ENCODE measurements around the gene GBP7. TPM values are rescaled to one million over a fixed set of nuclear protein-coding genes. Genes with fewer than 3 reads are reported as not detected.

Gene GBP7
- polyA plus RNA-seq, 1 donor from 2014 or later: not detected

GRCh38 chr1:89206373-89206772 is 30.6 kb upstream of the GBP7 start:
- Histone ChIP-seq H2AFZ (ENCODE audit: low read depth, low read length) (no peak overlapping the region), H3K36me3 (ENCODE audit: insufficient read depth, low read length) (no peaks in the 10 kb centered on the region), H3F3A (ENCODE audit: insufficient read depth, low read length, poor library complexity, severe bottlenecking) (no peaks in the 10 kb centered on the region), H3K4me2 (ENCODE audit: low read length) (no peak overlapping the region), H3K9me3 (ENCODE audit: low read length) (no peaks in the 10 kb centered on the region), H3K4me3 (ENCODE audit: low read length) (no peak overlapping the region), H3K9me2 (ENCODE audit: insufficient read depth, low read length) (no peaks in the 10 kb centered on the region), H4K20me1 (ENCODE audit: insufficient read depth) (no peaks in the 10 kb centered on the region), H3K79me2 (replicated peaks; ENCODE audit: insufficient read depth, low read length) (no peaks in the 10 kb centered on the region), H3K27me3 (ENCODE audit: insufficient read depth, low read depth, low read length) (no peaks in the 10 kb centered on the region), H3K27ac (ENCODE audit: low read length) (no peak overlapping the region), H3K9ac (ENCODE audit: low read length) (no peak overlapping the region)
- TF ChIP-seq POLR2AphosphoS5 (IDR thresholded peaks at IDR 0.05) (no peak), TAF1 (IDR thresholded peaks at IDR 0.05; ENCODE audit: low read depth) (no peak), MXI1 (conservative IDR thresholded peaks at IDR 0.05; ENCODE audit: poor library complexity, severe bottlenecking) (no peak), CTCF (IDR thresholded peaks at IDR 0.05; ENCODE audit: poor library complexity, severe bottlenecking) (no peak), EP300 (conservative IDR thresholded peaks at IDR 0.05; ENCODE audit: poor library complexity, severe bottlenecking) (no peak), EZH2 (IDR thresholded peaks at IDR 0.05; ENCODE audit: borderline replicate concordance, insufficient read depth, low read length, poor library complexity, severe bottlenecking) (no peak), RAD21 (conservative IDR thresholded peaks at IDR 0.05) (no peak), REST (IDR thresholded peaks at IDR 0.05; ENCODE audit: borderline replicate concordance) (no peak), SMC3 (conservative IDR thresholded peaks at IDR 0.05; ENCODE audit: poor library complexity) (no peak)

DNA sequence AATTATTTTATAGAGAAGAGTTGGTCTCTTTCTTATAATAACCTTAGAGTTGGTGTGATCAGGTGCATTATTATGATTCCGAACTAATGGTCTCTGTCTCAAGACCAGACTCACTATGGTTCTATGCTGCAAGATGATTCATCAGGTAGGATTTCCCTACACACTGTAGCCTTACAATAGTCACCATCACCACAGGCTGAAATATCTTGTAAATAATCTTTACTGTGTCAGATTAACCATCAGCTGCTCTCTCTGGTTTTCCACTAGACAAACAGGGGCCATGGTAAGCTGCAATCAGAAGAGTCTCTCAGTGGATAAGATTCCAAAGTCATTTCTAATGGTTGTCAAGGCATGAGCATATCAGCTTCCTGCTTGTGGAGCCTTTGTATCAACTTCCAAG is 27.4 kb upstream of the GBP7 start:
- Histone ChIP-seq H3K9me2 (ENCODE audit: insufficient read depth, low read length) (no peaks in the 10 kb centered on the region), H3K9me3 (ENCODE audit: low read length) (no peaks in the 10 kb centered on the region), H4K20me1 (ENCODE audit: insufficient read depth) (no peaks in the 10 kb centered on the region), H3F3A (ENCODE audit: insufficient read depth, low read length, poor library complexity, severe bottlenecking) (no peaks in the 10 kb centered on the region), H3K9ac (ENCODE audit: low read length) (no peak overlapping the region), H3K4me3 (ENCODE audit: low read length) (no peak overlapping the region), H3K27ac (ENCODE audit: low read length) (no peak overlapping the region), H3K4me2 (ENCODE audit: low read length) (no peak overlapping the region), H3K27me3 (ENCODE audit: insufficient read depth, low read depth, low read length) (no peaks in the 10 kb centered on the region), H3K36me3 (ENCODE audit: insufficient read depth, low read length) (no peaks in the 10 kb centered on the region), H2AFZ (ENCODE audit: low read depth, low read length) (no peak overlapping the region), H3K79me2 (replicated peaks; ENCODE audit: insufficient read depth, low read length) (no peaks in the 10 kb centered on the region)
- TF ChIP-seq EZH2 (IDR thresholded peaks at IDR 0.05; ENCODE audit: borderline replicate concordance, insufficient read depth, low read length, poor library complexity, severe bottlenecking) (no peak), SMC3 (conservative IDR thresholded peaks at IDR 0.05; ENCODE audit: poor library complexity) (no peak), REST (IDR thresholded peaks at IDR 0.05; ENCODE audit: borderline replicate concordance) (no peak), RAD21 (conservative IDR thresholded peaks at IDR 0.05) (no peak), MXI1 (conservative IDR thresholded peaks at IDR 0.05; ENCODE audit: poor library complexity, severe bottlenecking) (no peak), CTCF (IDR thresholded peaks at IDR 0.05; ENCODE audit: poor library complexity, severe bottlenecking) (no peak), POLR2AphosphoS5 (IDR thresholded peaks at IDR 0.05) (no peak), TAF1 (IDR thresholded peaks at IDR 0.05; ENCODE audit: low read depth) (no peak), EP300 (conservative IDR thresholded peaks at IDR 0.05; ENCODE audit: poor library complexity, severe bottlenecking) (no peak)

Measured in neural cell (in vitro differentiated cells).